CD14-positive monocyte (primary cell): ENCODE results near the gene SIM2. TPM values are rescaled to one million over a fixed set of nuclear protein-coding genes. Genes with fewer than 3 reads are reported as not detected.

Experiments used
- DNase-seq, 3 donors: peaks; one replicate each; pipeline ENCODE4 v3.0.0-alpha.2; 2011 to 2022
- H2AFZ ChIP-seq: 2 replicates; pipeline ENCODE4 v1.6.0; 2012; ENCODE audit warnings: mild to moderate bottlenecking, low read depth, low read length, inconsistent platforms; ENCODE audit not compliant: insufficient read depth, poor library complexity, severe bottlenecking
- H3K27ac ChIP-seq, 2 donors: 1 replicate in 1 of 2; 2 replicates in 1 of 2; pipeline ENCODE4 v1.5.1; 2012 to 2013; ENCODE audit warnings: low read length in 2 of 2, control low read depth in 1 of 2, inconsistent platforms in 1 of 2, low read depth in 1 of 2, mild to moderate bottlenecking in 1 of 2
- H3K27me3 ChIP-seq, 2 donors: one replicate each; pipeline versions ENCODE4 v1.6.0 to v1.6.1; 2011 to 2013; ENCODE audit warnings: low read length in 2 of 2; ENCODE audit not compliant: control insufficient read depth in 2 of 2, insufficient read depth in 2 of 2
- H3K36me3 ChIP-seq, 2 donors: replicated peaks in 1 of 2; 1 replicate in 1 of 2; 2 replicates in 1 of 2; pipeline versions ENCODE4 v1.5.1 to v1.6.1; 2012 to 2013; ENCODE audit warnings: low read length in 2 of 2, control low read depth in 1 of 2, inconsistent platforms in 1 of 2, mild to moderate bottlenecking in 1 of 2; ENCODE audit not compliant: insufficient read depth in 2 of 2, control insufficient read depth in 1 of 2
- H3K4me1 ChIP-seq, 2 donors: 1 replicate in 1 of 2; 2 replicates in 1 of 2; pipeline versions ENCODE4 v1.5.1 to v1.6.1; 2012 to 2013; ENCODE audit warnings: low read length in 2 of 2, control low read depth in 1 of 2, inconsistent platforms in 1 of 2, mild to moderate bottlenecking in 1 of 2, moderate library complexity in 1 of 2; ENCODE audit not compliant: insufficient read depth in 2 of 2, control insufficient read depth in 1 of 2
- H3K4me2 ChIP-seq: replicated peaks from 2 replicates; pipeline ENCODE3; 2012; ENCODE audit warnings: low read length, moderate library complexity, mild to moderate bottlenecking; ENCODE audit not compliant: poor library complexity, severe bottlenecking; ENCODE audit errors: extremely low read depth
- H3K4me3 ChIP-seq, 3 experiments: fragments of 200-600 bp in 1 of 3; sonication (generic) in 1 of 3; replicated peaks in 1 of 3; 1 replicate in 2 of 3; 2 replicates in 1 of 3; pipeline ENCODE4 v1.5.1; 2011 to 2013; ENCODE audit warnings: low read length in 3 of 3, mild to moderate bottlenecking in 3 of 3, control low read depth in 2 of 3, low read depth in 2 of 3, inconsistent platforms in 1 of 3, moderate library complexity in 1 of 3
- H3K79me2 ChIP-seq: 2 replicates; pipeline ENCODE4 v1.6.0; 2012; ENCODE audit warnings: mild to moderate bottlenecking, control low read depth, inconsistent platforms, low read length, moderate library complexity; ENCODE audit not compliant: insufficient read depth
- H3K9ac ChIP-seq: 2 replicates; pipeline ENCODE4 v1.6.0; 2017; ENCODE audit warnings: low read length, mild to moderate bottlenecking; ENCODE audit not compliant: insufficient read depth, poor library complexity, severe bottlenecking
- H3K9me3 ChIP-seq, 2 donors: replicated peaks in 1 of 2; 1 replicate in 1 of 2; 2 replicates in 1 of 2; pipeline versions ENCODE4 v1.5.1 to v1.6.1; 2012 to 2013; ENCODE audit warnings: low read length in 2 of 2, control low read depth in 1 of 2; ENCODE audit not compliant: control insufficient read depth in 1 of 2, insufficient read depth in 1 of 2
- H4K20me1 ChIP-seq: 2 replicates; pipeline ENCODE4 v1.6.0; 2012; ENCODE audit warnings: mild to moderate bottlenecking, low read length, control low read depth, moderate library complexity; ENCODE audit not compliant: insufficient read depth
- H3K27ac Mint-ChIP-seq, 7 donors: one replicate each; pipeline ENCODE4 v1.8.0; 2020; ENCODE audit warnings: mild to moderate bottlenecking in 7 of 7, mixed read lengths in 7 of 7, moderate library complexity in 6 of 7, inconsistent platforms in 2 of 7
- H3K27me3 Mint-ChIP-seq, 3 donors: one replicate each; pipeline ENCODE4 v1.8.0; 2021 to 2022; ENCODE audit warnings: low read depth in 3 of 3, mild to moderate bottlenecking in 3 of 3, mixed read lengths in 3 of 3, moderate library complexity in 3 of 3, inconsistent platforms in 1 of 3
- H3K36me3 Mint-ChIP-seq, 2 donors: one replicate each; pipeline ENCODE4 v1.8.0; 2020; ENCODE audit warnings: mixed read lengths in 2 of 2, inconsistent platforms in 1 of 2, mild to moderate bottlenecking in 1 of 2
- H3K4me1 Mint-ChIP-seq: one replicate; pipeline ENCODE4 v1.8.0; 2020; ENCODE audit warnings: mild to moderate bottlenecking, mixed read lengths
- H3K4me3 Mint-ChIP-seq, 2 donors: one replicate each; pipeline ENCODE4 v1.8.0; 2020; ENCODE audit warnings: mild to moderate bottlenecking in 2 of 2, mixed read lengths in 2 of 2, moderate library complexity in 1 of 2
- H3K9me3 Mint-ChIP-seq, 7 donors: one replicate each; pipeline ENCODE4 v1.8.0; 2020 to 2022; ENCODE audit warnings: mixed read lengths in 7 of 7, mild to moderate bottlenecking in 6 of 7, moderate library complexity in 6 of 7, inconsistent platforms in 2 of 7
- WGBS: methylation state at CpG from one replicate; pipeline ENCODE4 v1.1.5; 2013; ENCODE audit warnings: missing lambda C conversion rate; ENCODE audit not compliant: insufficient coverage; 5-methylcytosine and 5-hydroxymethylcytosine counted together
- intact Hi-C, 2 donors: fragments of 100-400 bp; cut with micrococcal nuclease; formaldehyde crosslinking; loops; one replicate each; pipeline versions ENCODE4 v1.15.0 to v1.15.1; 2023
- polyA plus RNA-seq, 3 donors: library from polyadenylated mRNA; depleted of rRNA in 1 of 3; unstranded in 2 of 3; stranded (reverse) in 1 of 3; fragments of 300-500 nt in 2 of 3; fragments of >200 nt in 1 of 3; fragmentation: Illumina TruSeq in 2 of 3; gene quantifications; 1 replicate in 2 of 3; 2 replicates in 1 of 3; pipeline ENCODE4 v1.2.3, GENCODE V29; 2012 to 2021
- TF ChIP-seq, protein P1 (sequence below): fragments of 200-600 bp; IDR thresholded peaks from one replicate; pipeline ENCODE4 v1.8.0; 2022; ENCODE audit warnings: antibody characterized with exemption, mild to moderate bottlenecking

Gene SIM2
- polyA plus RNA-seq, 3 donors: not detected

DNA sequence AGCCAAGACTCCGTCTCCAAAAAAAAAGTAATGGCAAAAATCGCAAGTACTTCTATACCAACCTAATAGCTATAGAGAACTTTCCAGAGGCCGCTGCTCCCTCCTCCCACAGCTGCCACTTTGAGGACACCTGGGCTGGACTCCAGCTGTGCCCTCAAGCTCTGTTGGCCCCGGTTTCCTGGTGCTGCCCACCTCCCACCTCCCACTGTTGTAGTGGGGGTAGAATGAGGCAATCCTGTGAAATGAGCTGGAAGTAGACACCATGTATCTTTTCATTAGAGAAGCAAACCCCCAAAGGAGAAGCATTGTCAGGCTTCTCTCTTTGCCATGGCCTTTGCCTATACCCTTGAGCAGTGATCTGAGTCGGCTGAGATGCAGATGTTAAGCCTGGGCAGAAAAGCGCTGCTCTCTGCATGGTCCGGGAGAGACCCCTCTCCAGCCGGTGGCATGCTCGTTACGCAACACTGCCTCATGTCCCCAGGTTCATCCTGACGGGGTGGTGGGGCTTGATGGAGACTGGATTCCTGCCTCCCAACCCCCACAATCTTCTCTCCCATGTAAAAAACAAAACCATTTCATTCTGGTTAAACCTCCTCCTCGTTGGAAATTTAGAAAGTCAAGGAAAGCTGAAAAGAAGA lies 39.7 kb downstream of the SIM2 start:
- no peak overlapping the region for H3K4me2 ChIP-seq
- intact Hi-C loops: no loop called here
- H3K79me2 ChIP-seq: no peaks in the 10 kb centered on the region
- no peak for DNase-seq
- peaks cover 18 to 24% (median 19%) of the 10 kb centered on the region in 3 donors for H3K27me3 Mint-ChIP-seq
- no peaks in the 10 kb centered on the region for H3K36me3 ChIP-seq
- H3K27ac Mint-ChIP-seq: no peak overlapping the region
- H3K9ac ChIP-seq: no peak overlapping the region
- no peaks in the 10 kb centered on the region for H3K36me3 Mint-ChIP-seq
- no peak overlapping the region for H2AFZ ChIP-seq
- TF ChIP-seq, protein P1, sequence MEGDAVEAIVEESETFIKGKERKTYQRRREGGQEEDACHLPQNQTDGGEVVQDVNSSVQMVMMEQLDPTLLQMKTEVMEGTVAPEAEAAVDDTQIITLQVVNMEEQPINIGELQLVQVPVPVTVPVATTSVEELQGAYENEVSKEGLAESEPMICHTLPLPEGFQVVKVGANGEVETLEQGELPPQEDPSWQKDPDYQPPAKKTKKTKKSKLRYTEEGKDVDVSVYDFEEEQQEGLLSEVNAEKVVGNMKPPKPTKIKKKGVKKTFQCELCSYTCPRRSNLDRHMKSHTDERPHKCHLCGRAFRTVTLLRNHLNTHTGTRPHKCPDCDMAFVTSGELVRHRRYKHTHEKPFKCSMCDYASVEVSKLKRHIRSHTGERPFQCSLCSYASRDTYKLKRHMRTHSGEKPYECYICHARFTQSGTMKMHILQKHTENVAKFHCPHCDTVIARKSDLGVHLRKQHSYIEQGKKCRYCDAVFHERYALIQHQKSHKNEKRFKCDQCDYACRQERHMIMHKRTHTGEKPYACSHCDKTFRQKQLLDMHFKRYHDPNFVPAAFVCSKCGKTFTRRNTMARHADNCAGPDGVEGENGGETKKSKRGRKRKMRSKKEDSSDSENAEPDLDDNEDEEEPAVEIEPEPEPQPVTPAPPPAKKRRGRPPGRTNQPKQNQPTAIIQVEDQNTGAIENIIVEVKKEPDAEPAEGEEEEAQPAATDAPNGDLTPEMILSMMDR: no peak
- H3K9me3 Mint-ChIP-seq: peaks cover 0 to 11% (median 1%) of the 10 kb centered on the region in 7 donors
- no peaks in the 10 kb centered on the region for H3K4me1 ChIP-seq
- no peaks in the 10 kb centered on the region for H4K20me1 ChIP-seq
- no peaks in the 10 kb centered on the region for H3K4me1 Mint-ChIP-seq
- H3K9me3 ChIP-seq: no peaks in the 10 kb centered on the region
- no peak overlapping the region for H3K4me3 ChIP-seq
- no peak overlapping the region for H3K4me3 Mint-ChIP-seq
- peaks cover 0 to 11% of the 10 kb centered on the region in 2 donors for H3K27me3 ChIP-seq
- WGBS: no CpG with 5 or more reads among the region's 12 CpGs
- H3K27ac ChIP-seq: no peak overlapping the region

DNA sequence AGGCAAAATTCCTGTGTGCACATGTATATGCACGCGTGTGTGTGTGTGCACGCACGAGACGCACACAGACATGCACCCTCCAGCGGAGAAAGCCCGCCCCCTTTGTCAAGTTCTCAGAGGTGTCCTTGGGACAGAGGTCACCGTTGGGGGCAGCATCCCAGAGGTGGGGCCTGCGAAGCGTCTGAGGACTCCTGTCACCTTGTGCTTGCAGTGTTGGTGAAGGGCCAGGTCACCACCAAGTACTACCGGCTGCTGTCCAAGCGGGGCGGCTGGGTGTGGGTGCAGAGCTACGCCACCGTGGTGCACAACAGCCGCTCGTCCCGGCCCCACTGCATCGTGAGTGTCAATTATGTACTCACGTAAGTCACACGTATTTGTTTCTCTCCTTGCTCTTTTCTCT lies 42.6 kb downstream of the SIM2 start:
- no peaks in the 10 kb centered on the region for H3K36me3 ChIP-seq
- no peaks in the 10 kb centered on the region for H3K79me2 ChIP-seq
- H3K9me3 ChIP-seq: peaks cover 0 to 4% of the 10 kb centered on the region in 2 donors
- H3K9ac ChIP-seq: no peak overlapping the region
- H3K4me2 ChIP-seq: no peak overlapping the region
- Mint-ChIP-seq H3K27ac (no peak overlapping the region), H3K27me3 (peaks cover 38 to 50% (median 42%) of the 10 kb centered on the region in 3 donors), H3K9me3 (peaks cover 0 to 6% (median 0%) of the 10 kb centered on the region in 7 donors), H3K36me3 (no peaks in the 10 kb centered on the region), H3K4me3 (no peak overlapping the region), H3K4me1 (no peaks in the 10 kb centered on the region)
- no peak overlapping the region for H2AFZ ChIP-seq
- TF ChIP-seq, protein P1: no peak
- H3K4me3 ChIP-seq: no peak overlapping the region
- 92% methylated on average over 20 of the region's 21 CpGs for WGBS
- H4K20me1 ChIP-seq: no peaks in the 10 kb centered on the region
- peaks cover 4 to 28% of the 10 kb centered on the region in 2 donors for H3K27me3 ChIP-seq
- no peak for DNase-seq
- H3K4me1 ChIP-seq: no peaks in the 10 kb centered on the region
- intact Hi-C loops: no loop called here
- H3K27ac ChIP-seq: no peak overlapping the region
